Small intestine (tissue), 7 donors: Measurements from ENCODE around the gene MKI67. TPM values are rescaled to one million over a fixed set of nuclear protein-coding genes. Genes with fewer than 3 reads are reported as not detected.
A peak's percentile ranks its signal among the peaks of the same experiment; 100 is the strongest.

ENCODE experiments used
- DNase-seq, 2 donors: peaks; one replicate each; pipeline versions ENCODE4 v3.0.0 to v3.0.0-alpha.2; 2013
- FAIRE-seq: peaks from 2 replicates; lab custom pipeline; 2012; peaks lifted over from hg19 to GRCh38; lab: Jason Lieb, UNC
- H3K27ac ChIP-seq, 3 donors: one replicate each; pipeline ENCODE4 v1.5.1; 2013; ENCODE audit warnings: low read length in 2 of 3, mild to moderate bottlenecking in 2 of 3, control low read depth in 1 of 3, inconsistent platforms in 1 of 3, low read depth in 1 of 3, moderate library complexity in 1 of 3
- H3K27me3 ChIP-seq, 3 donors: one replicate each; pipeline ENCODE4 v1.6.1; 2013; ENCODE audit warnings: low read length in 3 of 3, inconsistent platforms in 1 of 3; ENCODE audit not compliant: control insufficient read depth in 3 of 3, insufficient read depth in 3 of 3
- H3K36me3 ChIP-seq, 3 donors: one replicate each; pipeline ENCODE4 v1.6.1; 2013; ENCODE audit warnings: low read length in 3 of 3, inconsistent platforms in 1 of 3, low read depth in 1 of 3, mild to moderate bottlenecking in 1 of 3, moderate library complexity in 1 of 3; ENCODE audit not compliant: control insufficient read depth in 3 of 3, insufficient read depth in 2 of 3
- H3K4me1 ChIP-seq, 3 donors: one replicate each; pipeline ENCODE4 v1.6.1; 2013; ENCODE audit warnings: low read length in 2 of 3, inconsistent platforms in 1 of 3, low read depth in 1 of 3, mild to moderate bottlenecking in 1 of 3, moderate library complexity in 1 of 3; ENCODE audit not compliant: control insufficient read depth in 3 of 3, insufficient read depth in 2 of 3
- H3K4me3 ChIP-seq, 3 donors: one replicate each; pipeline ENCODE4 v1.5.1; 2013; ENCODE audit warnings: low read length in 3 of 3, control low read depth in 1 of 3, inconsistent platforms in 1 of 3, low read depth in 1 of 3, mild to moderate bottlenecking in 1 of 3, moderate library complexity in 1 of 3
- H3K9me3 ChIP-seq, 2 donors: one replicate each; pipeline ENCODE4 v1.6.1; 2013; ENCODE audit warnings: low read depth in 1 of 2, low read length in 1 of 2; ENCODE audit not compliant: control insufficient read depth in 2 of 2, insufficient read depth in 1 of 2
- WGBS, 3 donors: extraction: QIAGEN DNeasy Blood & Tissue Kit; methylation state at CpG; one replicate each; pipeline ENCODE4 v1.1.7; 2013; 5-methylcytosine and 5-hydroxymethylcytosine counted together
- polyA plus RNA-seq, 4 donors: library from polyadenylated mRNA; stranded (reverse) in 3 of 4; unstranded in 1 of 4; fragments of 200-250 nt in 3 of 4; fragments of 120-200 nt in 1 of 4; gene quantifications; one replicate each; pipeline versions ENCODE4 v1.2.1 to v1.2.3, GENCODE V29; 2013
- donor health status: healthy with polysubstance abuse.
- donor health status: control.
- donor health status: control.
- donor health status: Bipolar disorder and iron deficiency.
- donor health status: healthy.

MKI67 gene
- polyA plus RNA-seq, 4 donors: 0.45 to 29.6 (median 15.5) TPM

DNA sequence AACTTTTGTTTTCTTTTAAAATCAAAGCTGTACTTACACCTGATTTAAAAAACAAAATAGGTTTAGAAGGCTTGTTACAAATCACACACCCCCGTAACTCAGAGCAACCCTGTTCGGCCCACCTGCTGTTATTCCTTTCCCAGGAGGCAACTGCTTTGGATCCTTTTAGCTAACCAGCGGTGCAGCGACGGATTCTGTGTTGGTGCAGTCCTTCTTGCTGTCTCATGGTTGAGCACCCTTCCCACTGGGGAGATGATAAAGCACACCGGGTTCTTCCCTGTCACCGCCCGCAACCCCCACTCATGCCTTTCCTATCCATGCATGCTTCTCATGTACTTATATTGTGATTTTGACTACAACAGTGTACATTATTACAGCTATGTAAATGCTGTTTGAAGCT is 24.8 kb upstream of the MKI67 start:
- H3K36me3 ChIP-seq: no peaks in the 10 kb centered on the region
- no peaks in the 10 kb centered on the region for H3K9me3 ChIP-seq
- no peak for FAIRE-seq
- WGBS, 3 donors: 89 to 95% (median 94%) methylated on average over 8 of the region's 8 CpGs
- H3K4me3 ChIP-seq: no peak overlapping the region
- no peaks in the 10 kb centered on the region for H3K27me3 ChIP-seq
- DNase-seq: no peak
- no peaks in the 10 kb centered on the region for H3K4me1 ChIP-seq
- H3K27ac ChIP-seq: no peak overlapping the region

GRCh38 chr10:128150561-128150960 is 24.3 kb upstream of the MKI67 start:
- no peaks in the 10 kb centered on the region for H3K36me3 ChIP-seq
- no peaks in the 10 kb centered on the region for H3K9me3 ChIP-seq
- 73 to 74% (median 73%) methylated on average over 20 of the region's 20 CpGs for WGBS, 3 donors
- H3K4me3 ChIP-seq: peak overlapping the region in 1 of 3 donors; percentile 44
- no peak overlapping the region for H3K27ac ChIP-seq
- no peaks in the 10 kb centered on the region for H3K4me1 ChIP-seq
- DNase-seq: no peak
- H3K27me3 ChIP-seq: no peaks in the 10 kb centered on the region
- no peak for FAIRE-seq

DNA sequence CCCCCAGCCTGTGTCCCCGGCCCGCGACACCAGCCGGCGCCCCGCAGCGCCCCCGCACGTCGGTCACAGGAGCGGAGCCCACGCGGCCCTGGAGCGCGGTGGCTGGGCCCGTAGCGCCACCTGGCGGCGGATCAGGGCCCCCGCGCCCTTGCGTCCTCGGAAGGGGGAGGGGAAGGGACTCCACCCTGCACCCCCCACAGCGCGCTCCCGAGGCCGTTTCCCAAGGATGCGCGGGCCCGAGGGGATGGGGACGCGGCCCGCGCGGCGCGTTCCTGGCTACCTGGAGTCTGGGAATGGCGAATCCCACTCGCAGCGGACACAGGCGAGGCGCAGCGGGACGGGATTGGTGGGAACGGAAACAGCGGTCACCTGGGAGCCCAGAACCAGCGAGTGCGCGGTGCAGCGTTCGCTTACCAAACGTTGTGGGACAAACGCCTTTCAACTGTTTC is 23.8 kb upstream of the MKI67 start:
- Histone ChIP-seq H3K4me3 (peak overlapping the region; percentile 32 to 60 (median 44)), H3K27me3 (no peaks in the 10 kb centered on the region), H3K27ac (no peak overlapping the region), H3K36me3 (no peaks in the 10 kb centered on the region), H3K4me1 (no peaks in the 10 kb centered on the region), H3K9me3 (no peaks in the 10 kb centered on the region)
- no peak for FAIRE-seq
- WGBS, 3 donors: 0% methylated on average over 34 to 53 of the region's 53 CpGs
- DNase-seq: peak; percentile 79 to 92

DNA sequence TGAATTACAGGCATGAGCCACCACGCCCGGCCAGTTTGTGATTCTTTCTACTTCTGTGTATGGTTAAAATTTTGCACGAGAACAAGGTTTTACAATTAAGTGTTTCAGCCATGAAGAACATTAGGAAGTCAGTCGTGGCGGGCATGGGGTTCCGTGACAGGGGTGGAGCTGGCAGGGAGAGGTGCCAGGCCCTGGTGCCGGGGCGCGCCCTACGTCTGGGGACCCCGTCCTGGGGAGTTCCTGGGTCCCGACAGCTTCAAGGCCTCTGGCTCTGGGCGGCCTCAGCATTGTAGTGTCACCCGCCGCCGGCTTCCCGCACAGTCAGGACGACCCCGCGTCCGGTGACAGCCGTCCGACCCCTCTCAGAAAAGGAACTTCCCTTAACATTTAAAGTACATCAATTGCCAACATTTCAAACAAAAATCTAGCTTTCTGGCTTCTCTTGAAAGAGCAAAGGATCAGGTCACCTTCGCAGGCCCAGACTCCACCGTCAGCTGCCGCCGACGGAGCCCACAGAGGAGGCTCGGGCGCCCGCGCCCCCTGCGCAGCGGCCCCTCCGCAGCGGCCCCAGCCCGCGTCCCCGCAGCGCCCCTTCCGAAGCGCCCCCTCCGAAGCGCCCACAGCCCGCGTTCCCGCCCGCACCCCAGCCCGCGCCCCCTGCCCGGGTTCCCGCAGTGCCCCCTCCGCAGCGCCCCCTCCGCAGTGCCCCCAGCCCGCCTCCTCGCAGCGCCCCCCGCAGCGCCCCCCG is 23.2 kb upstream of the MKI67 start:
- DNase-seq (peak in 1 of 2 donors; percentile 13), FAIRE-seq (no peak)
- H3K4me3 ChIP-seq: peak overlapping the region in 1 of 3 donors; percentile 60
- no peaks in the 10 kb centered on the region for H3K27me3 ChIP-seq
- no peaks in the 10 kb centered on the region for H3K9me3 ChIP-seq
- 32 to 54% (median 48%) methylated on average over 40 to 61 of the region's 61 CpGs for WGBS, 3 donors
- no peak overlapping the region for H3K27ac ChIP-seq
- no peaks in the 10 kb centered on the region for H3K36me3 ChIP-seq
- H3K4me1 ChIP-seq: no peaks in the 10 kb centered on the region

- H3K36me3 ChIP-seq: no peaks in the 10 kb centered on the region
- H3K27me3 ChIP-seq: no peaks in the 10 kb centered on the region
- H3K27ac ChIP-seq: no peak overlapping the region
- DNase-seq: no peak
- no peak overlapping the region for H3K4me3 ChIP-seq
- H3K9me3 ChIP-seq: no peaks in the 10 kb centered on the region
- 46 to 58% (median 49%) methylated on average over 2 of the region's 2 CpGs for WGBS, 3 donors
- no peak for FAIRE-seq
- no peaks in the 10 kb centered on the region for H3K4me1 ChIP-seq
These were observed 21.4 kb upstream of the MKI67 start for GRCh38 chr10:128147669-128148068.

DNA sequence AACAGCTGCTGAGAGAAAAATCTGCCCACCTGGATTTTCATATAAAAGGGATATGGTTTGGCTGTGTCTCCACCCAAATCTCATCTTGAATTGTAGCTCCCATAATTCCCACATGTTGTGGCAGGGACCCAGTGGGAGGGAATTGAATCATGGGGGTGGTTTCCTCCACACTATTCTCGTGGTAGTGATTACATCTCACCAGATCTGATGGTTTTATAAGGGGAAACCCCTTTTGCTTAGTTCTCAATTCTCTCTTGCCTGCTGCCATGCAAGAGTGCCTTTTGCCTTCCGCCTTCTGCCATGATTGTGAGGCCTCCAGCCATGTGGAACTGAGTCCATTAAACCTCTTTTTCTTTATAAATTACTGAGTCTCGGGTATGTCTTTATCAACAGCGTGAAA is 20.8 kb upstream of the MKI67 start:
- Histone ChIP-seq H3K27me3 (no peaks in the 10 kb centered on the region), H3K4me3 (no peak overlapping the region), H3K36me3 (no peaks in the 10 kb centered on the region), H3K27ac (no peak overlapping the region), H3K9me3 (no peaks in the 10 kb centered on the region), H3K4me1 (no peaks in the 10 kb centered on the region)
- DNase-seq (no peak), FAIRE-seq (no peak)
- 67 to 68% (median 67%) methylated on average over 4 of the region's 4 CpGs for WGBS, 3 donors

DNA sequence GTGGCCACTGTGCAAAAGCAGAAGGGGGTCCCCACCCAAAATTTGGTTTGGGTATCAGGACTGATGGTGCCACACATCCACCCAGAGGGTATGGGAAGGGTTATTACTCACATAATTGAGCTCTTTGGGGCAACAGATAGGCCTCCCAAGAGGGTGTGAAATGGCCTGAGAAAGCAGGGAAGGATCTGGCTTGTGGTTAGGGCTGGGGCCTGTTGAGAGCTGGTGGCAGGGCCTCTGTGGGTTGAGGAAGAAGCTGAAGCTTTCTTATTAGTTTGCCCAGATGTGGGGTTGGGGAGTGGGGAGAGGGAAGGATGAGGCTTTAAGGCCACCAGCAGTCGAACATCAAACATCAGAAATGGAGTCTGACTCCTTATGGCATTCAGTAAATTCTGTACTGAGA is 18.3 kb upstream of the MKI67 start:
- H3K27me3 ChIP-seq: no peaks in the 10 kb centered on the region
- no peaks in the 10 kb centered on the region for H3K9me3 ChIP-seq
- 69 to 88% (median 75%) methylated on average over 1 of the region's 1 CpG for WGBS, 3 donors
- no peak overlapping the region for H3K27ac ChIP-seq
- FAIRE-seq: no peak
- no peak for DNase-seq
- no peak overlapping the region for H3K4me3 ChIP-seq
- H3K36me3 ChIP-seq: no peaks in the 10 kb centered on the region
- H3K4me1 ChIP-seq: no peaks in the 10 kb centered on the region

- no peaks in the 10 kb centered on the region for H3K36me3 ChIP-seq
- H3K4me3 ChIP-seq: no peak overlapping the region
- no peaks in the 10 kb centered on the region for H3K9me3 ChIP-seq
- H3K27ac ChIP-seq: no peak overlapping the region
- FAIRE-seq (no peak), DNase-seq (no peak)
- WGBS, 3 donors: 90 to 100% (median 93%) methylated on average over 2 of the region's 2 CpGs
- no peaks in the 10 kb centered on the region for H3K27me3 ChIP-seq
- no peaks in the 10 kb centered on the region for H3K4me1 ChIP-seq
These were observed 17.3 kb upstream of the MKI67 start for GRCh38 chr10:128143531-128143930.

DNA sequence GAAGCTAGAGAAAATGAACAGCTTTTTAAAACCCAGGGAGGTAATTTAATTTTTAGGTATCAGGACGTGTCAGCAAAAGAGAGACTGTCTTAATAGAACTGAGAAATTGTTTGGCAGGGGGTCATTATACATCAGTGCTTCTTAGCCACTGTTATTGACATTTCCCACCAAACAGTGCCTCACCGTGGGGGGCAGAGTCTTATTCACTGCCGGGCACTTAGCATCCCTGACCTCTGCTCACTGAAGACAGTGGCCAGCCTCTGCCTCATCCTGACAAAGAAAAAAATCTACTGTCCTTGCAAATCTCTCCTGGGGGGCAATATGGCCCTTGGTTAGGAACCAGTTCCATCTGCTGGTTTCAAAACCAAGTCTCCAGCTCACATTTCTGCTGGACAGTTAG is 14.2 kb upstream of the MKI67 start:
- FAIRE-seq: no peak
- no peak for DNase-seq
- Histone ChIP-seq H3K4me1 (no peaks in the 10 kb centered on the region), H3K27me3 (no peaks in the 10 kb centered on the region), H3K36me3 (no peaks in the 10 kb centered on the region), H3K9me3 (no peaks in the 10 kb centered on the region), H3K27ac (no peak overlapping the region), H3K4me3 (no peak overlapping the region)
- WGBS, 3 donors: 54 to 65% (median 60%) methylated on average over 3 of the region's 3 CpGs
